ENCODE data around the gene PODN.

The PODN gene

DNA sequence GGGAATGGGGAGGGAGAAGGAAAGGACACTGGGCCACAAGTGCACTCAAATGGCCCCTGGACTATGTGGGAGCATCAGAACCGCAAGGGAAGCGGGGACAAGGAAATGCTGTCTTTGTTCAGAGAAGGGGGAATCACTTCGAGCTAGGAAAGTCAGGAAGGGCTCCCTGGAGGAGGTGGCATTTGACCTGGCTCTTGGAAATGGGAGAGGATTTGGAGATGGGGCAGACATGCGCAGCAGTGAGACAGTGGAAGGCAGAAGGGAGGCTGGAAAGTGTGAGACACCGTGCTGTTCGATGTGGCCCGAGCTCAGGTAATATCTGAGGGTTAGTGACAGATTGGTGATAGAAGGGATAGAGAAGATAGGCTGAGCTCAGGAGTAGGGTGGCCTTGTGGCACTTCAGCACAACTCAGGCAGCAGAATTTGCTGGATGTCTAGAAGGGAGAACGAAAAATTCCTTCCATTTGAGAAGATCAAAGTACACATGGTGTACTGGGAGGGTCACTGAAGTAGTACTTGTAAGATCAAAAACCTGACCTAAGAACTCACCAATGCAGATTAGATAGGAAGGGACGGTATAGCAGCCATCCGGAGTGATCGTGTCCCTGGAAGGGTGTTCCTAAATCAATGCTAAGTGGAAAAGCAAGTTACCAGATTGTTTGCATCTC, 55.1 kb downstream of the PODN start:
- DNase-seq = no peak

DNA sequence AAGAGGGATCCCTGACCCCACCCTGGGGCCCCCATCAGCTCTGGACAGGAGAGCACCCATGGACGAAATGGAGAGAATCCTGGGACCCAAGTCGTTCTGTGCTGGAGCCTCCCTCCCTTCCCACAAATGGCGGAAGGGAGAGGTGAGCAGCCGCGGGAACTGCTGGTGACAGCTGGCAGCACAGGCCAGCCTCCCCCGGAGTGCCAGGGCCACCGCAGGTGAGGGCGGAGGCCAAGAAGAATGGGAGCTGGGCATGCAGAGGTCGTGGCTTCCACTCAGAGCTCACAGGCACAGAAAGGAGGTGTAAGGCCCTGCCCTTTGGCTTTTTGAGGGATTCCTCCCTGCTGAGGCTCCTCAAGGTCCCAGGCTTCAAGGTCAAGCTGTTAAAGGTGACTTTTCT, 55.8 kb downstream of the PODN start:
- no peak for DNase-seq

DNA sequence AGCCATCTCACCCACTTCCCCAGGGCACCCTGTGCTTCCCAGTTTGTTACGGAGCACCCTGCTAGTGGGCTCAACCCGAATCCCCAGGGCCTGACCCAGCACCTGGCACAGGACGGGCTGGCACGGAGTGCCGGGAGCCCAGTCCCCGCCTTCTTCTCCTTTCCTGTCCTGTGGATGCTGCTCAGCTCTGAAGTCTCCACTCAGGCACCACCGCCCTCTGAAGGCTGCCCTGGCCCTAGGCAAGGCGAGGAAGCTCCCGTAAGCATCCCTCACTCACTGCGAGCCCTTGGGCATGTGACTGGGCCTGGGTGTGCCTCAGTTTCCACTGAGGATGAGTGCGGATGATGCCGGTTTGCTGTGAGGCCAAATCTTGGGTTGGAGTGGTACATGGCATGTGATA, 58.6 kb downstream of the PODN start:
- no peak for DNase-seq

DNA sequence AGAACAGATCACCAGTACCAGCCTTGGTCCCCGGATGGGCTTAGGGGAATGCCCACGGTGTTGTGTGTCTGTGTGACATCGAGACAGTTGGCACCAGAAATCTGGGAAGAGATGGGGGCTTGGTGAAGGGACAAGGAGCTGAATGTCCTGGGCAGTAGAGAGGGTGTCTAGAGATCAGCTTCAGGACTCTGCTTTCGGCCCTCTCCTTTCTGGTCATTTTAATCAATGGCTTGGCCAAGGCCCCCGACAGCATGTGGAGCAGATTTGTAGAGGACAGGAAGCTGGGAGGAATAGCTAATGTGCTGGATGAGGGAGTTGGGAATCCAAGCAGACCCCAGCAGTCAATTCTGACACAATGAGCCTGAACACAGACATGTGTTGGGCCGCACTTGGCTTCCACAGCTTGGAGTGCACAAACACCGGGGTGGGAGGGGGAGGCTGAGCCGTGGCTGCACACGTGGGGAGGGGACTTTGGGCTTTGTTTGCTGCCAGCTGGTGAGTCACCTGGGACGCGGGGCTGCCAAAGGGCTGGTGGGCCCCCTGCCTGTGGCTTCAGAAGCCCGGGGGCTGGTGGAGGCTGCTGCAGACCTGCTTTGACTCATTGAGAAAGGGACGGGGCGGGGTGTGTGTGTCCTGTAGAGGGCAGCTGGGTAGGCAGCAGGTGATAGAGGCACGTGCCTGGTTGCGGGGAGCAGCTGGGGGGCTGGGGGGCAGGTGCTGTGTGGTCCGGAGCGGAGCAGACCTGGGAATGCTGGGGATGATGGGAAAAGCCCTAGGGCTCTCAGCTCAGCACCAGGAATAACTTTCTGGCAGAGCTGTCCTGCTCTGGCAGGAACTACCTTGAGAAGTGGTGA, 59.5 kb downstream of the PODN start:
- peak; percentile 79 for DNase-seq

DNA sequence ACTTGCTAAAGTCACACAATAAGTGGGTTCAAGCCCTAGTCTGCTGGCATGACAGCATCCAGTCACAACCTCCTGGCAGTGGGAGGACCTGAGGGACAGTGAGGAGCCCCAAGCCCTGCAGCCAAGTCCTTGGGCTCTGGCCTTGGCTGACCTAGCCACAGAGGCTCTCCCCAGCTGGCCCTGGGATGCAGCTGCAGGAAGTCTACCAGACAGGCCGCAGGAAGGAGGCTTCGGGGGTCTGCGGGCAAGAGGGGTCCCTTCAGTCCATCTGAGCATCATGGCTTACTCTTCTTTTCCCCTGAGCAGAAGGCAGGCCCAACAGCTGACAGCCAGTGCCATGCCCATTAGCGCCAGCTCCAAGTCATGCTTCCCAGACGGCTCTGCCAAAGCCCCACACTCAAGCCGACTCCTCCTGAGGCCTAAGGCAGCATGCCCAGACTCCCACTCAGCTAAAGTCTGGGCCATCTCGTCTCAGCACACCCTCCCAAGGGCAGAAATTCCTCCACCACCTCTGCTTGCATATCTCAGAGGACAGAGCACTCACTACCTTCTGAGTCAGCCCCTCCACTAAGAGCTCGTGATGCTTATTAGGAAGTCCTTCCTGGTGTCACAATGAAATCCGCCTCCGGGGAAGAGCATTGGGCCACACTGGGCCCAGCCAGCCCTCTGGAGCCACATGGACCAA, 60.3 kb downstream of the PODN start:
- no peak for DNase-seq

DNA sequence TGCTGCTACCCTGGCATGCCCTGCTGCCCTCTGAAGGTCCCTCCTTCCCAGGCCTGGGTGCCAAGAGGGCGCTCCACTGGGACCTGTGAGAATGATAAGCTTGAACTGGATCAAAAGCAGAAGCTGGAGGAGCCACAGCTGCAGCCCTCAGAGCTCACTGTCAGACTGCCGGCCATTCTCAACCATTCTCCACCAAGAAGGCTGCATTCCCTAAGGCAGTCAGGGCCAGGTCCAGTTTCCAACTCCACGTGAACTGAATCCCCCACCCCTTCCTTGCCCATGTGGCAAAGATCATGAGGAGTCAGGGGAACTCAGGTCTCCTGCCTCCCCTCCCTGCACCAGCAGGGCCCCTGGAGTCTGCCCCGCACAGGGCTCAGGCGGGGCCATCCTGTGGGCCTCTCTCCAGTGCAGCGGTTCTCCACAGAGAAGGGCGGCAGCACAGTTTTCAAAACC, 61.0 kb downstream of the PODN start:
- DNase-seq = no peak

DNA sequence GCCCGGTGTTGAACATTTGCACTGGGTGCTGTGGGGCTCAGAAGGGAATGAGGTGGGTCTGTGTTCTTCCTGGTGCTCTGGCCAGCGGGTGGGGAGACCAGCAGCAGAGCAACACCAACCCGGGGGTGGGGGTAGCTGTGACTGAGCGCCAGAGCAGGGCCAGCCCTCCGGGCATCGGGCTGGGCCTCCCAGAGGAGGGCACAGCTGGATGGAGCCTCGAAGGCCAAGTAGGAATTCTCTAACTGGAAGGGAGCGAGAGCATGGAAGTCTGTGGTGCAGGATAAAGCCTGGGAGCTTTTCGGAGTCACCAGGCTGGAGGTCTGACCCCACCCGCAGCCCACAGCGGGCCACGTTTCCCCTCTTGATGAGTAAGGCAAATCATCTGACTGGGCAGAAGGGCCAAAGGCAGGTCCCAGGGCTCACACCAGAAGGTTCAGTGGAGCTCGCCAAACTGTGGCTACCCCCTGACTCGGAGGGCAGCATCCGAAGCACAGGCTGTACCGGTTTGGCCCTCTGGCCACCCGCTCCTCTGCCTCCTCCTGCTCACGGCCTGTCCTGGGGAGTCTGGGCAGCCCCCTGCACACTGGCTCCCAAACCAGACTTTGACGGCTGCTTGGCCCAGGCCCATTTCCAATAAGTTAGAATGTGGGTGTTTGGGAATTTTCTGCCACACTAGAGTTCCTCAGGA, 61.6 kb downstream of the PODN start:
- no peak for DNase-seq

DNA sequence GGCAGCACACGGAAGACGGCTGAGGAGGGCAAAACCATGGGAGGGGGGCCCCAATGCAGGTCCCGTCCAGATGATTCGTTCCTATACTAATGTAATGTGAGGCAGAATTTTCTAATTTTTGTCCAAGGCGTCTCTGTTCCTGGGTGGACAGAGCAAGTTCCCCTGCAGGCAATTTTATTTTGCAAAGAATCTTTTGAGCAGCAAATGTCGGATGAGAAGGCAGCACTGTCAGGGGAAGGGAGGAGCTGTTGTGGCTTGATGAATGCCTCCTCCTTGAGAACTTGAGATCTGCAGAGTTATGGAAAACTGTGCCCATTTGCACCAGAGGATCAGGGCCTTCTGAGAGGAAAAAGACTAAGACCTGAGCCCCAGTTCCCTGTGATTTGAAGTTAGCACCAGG, 63.1 kb downstream of the PODN start:
- DNase-seq = no peak

DNA sequence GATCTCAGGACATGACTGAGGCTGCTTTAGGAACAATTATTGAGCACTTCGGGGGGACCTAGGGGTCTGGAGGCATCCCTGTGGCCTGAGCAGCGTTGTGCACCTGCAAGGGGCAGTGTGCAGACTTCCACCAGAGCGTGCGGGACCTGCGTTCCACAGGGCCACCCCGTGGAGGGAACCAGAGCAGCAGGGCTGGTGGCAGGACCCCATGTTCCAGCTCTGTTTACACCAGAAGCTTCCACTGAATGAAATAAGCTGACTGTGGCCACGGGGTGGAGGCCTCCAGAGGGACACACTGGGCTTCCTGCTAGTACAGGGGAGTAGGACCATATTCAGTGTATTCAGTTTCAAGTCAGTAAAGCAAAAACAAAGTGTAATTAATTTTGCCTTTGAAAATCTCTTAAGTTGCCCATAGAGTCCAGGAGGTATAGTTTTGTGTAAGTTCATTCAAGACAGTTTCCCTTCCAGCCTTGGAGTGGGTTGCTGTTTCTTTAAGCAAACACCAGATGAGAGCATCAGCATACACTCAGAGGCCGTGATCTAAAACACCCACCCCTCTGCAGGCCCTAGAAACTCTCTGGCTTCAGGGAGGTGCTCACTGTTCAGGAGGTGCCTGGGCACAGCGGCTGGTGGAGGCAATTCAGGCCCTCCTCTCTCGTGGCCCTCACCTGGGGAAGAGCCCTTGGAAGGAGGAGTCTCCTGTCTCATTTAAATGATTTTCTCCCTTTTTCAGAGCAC, 63.8 kb downstream of the PODN start:
- no peak for DNase-seq

DNA sequence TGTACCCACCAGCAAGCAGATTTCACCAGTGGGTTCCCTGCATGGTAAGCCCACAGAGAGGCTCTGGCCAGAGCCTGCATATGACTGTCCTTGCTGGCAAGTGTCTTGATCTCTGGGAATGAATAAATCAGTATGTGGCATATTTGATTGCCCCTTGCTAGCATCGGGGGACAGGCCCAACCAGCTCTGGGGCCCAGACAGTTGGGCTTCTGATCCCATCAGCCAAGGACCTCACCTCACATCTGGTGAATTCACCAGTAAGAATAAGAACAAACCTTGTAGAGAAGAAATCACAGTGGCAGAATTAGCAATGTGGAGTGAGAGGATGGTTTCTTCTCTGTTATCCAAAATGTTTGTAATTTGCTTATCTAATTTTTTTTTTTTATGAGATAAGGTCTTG, 64.5 kb downstream of the PODN start:
- DNase-seq = no peak

DNA sequence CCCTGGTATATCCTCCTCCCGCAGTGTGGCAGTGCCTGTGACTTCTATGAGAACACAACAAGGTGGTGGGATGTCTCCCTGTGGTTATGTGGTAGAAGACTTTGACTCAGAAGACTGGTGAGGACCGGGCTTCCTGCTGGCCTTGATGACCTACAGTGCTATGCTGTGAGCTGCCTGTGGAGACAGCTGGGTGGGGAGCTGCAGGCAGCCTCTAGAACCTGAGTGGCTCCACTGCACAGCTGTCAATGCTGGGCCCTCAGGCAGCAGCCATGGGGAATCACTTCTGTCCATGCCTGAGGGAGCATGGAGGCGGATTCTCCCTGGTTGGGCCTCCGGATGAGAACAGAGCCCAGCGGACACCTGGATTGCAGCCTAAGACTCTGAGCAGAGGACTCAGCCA, 65.5 kb downstream of the PODN start:
- DNase-seq = no peak

DNA sequence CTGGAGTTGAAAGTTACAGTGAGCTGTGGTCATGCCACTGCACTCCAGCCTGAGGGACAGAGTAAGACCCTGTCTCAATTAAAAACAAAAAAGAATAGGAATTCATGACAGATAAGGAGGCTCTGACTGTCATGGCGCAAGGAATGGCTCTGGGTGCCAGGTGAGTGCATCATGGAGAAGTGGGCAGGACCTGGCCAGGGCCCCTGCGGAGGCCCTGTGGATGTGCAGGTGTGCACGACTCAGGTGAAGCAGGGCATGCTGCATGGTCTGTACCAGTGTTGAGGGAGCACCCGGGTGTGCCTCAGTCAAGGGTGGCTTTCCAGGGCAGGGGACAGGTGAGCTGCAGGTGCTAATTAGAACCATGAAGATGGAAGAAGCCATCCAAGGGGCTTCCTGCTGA, 66.4 kb downstream of the PODN start:
- peak; percentile 28 for DNase-seq

DNA sequence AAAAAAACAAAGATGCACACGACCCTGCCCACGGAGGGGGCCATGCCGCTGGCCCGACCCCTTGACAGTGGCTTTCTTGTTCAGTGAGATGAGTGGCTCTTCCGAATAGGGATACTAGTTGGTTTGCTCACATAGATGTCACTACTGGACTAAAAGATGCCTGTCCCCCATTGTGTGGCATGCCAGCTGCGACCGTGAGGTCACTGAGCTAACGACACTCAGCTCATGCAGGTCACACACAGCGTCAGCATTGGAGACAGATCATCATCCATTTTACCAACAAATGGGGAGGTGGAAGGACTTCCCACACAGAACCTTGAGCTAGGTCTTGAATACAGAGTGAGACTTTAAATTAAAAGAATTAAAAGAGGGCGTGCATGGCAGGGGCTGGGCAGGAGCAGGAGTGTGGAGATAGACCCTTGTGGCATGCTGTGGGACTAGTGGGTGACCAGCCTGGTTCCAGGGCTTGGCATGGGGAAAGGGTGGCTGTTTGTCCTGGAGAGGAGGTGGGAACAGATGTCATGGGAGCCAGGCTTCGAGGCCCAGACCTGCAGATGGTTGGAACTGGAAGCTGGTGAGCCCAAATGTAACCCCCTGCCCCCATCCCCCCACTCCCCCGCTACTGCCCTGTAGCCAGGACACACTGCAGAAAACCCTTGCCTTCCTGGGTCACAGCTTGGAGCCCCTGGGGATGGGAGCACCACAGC, 68.0 kb downstream of the PODN start:
- no peak for DNase-seq

DNA sequence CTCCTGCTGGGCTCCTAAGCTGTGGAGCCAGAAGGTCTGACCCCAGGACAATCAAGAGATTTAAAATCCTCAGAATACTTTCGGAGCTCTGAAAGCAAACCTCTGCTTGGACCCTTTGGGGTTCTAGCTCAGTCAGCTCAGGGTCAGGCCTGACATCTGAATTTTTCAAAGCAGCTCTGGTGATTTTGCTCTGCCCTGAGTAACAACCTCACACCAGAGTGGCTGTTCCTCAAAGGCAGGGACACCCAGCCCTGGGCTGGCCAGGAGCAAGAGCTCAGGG, 68.5 kb downstream of the PODN start:
- DNase-seq = no peak

DNA sequence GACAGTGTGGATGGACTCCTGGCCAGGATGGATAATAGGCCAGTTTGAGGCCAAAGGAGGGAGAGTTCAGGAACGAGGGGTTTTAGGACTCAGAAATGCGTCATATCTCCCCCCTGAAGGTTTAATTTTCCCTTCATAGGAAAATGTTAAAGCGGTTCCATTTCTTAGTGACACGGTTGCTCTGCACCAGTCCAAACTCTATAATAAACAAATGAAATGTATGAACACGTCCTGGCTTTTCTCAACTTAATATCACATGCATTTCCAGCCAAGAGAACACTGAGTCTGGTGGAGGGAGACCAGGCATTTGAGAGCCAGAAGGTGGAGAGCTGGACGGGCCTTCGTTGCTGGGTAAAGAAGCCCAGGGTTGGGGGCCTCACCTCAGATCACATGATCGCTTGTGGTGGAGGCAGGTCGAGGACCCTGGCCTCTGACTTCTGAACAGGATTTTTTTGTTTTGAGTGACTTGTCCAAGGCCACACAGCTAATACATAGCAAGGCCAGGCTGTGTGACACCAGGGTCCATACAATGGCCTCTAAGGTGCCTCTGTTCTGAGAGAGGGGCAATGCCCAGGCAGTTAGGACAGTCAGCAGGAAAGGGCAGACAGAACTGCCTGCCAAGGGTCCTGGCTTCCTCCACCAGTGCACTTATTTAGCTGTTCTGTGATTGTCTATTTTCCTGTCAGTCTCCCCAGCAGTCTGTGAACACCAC, 69.0 kb downstream of the PODN start:
- DNase-seq = no peak

DNA sequence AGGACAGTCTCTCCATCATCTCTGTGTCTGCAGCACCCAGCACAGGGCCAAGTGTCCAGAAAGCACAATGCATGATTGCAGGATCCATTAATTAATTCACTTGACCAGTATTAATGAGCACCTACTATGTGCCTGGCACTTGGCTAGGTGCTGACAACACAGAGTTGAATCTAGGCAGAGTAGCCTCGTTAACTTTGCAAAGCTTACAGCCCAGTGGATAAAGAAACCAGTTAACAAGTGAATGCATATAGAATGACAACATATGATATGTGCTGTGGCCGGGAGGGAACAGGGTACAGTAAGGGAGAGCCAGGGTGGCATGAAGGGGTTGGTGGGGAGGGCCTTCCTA, 69.6 kb downstream of the PODN start:
- no peak for DNase-seq

DNA sequence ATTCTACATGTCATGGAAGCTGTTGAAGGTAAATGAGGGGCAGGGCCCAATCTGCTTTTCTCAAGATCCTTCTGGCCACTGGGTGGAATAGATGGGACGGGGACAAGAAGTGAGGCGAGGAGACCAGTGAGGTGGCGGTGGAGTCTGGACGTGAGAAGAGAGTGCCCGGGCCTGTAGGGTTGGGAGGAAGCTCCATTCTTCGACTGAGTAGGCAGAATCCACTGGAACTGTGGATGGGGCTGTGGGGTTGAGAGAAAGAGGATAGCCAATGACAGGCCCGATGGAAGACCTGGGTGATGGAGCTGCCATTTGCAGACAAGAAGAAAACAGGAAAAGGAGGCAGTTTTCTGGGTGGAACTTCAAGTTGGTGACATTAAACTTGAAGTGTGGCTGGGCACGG, 70.2 kb downstream of the PODN start:
- DNase-seq = no peak

DNA sequence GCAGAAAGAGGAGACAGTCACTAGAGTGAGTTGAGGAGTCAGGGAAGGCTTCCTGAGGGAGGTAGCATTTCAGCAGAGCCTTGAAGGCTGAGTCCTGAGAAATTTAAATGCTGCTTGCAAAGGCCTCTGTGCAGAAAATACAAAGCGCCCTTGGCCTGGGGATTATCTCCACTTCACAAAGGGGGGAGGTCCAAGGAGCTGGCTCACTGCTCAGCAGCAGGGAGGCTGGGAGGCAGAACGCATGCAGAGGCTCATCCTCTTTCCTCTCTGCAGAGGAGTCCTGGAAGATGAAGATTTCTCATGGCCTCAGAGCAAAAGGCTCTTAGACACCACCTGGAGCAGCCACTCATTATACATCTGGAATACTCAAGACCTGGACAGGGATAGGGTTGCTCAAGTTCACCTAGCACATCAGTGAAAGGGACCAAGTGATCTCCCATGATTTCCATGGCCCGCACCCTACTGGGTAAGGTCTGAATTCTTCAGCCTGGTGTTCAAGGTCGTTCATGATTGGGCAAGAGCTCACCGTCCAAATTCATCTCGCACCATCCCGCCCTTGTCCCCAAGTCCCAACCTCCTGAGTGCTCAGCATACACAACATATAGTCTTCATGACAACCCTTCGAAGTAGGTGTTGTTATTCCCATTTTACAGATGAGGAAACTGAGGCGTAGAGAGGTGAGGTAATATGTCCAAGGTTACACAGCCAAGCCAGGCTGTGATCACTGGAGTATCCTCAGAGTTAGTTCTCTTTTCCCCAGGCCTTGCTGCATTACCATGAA, 71.4 kb downstream of the PODN start:
- DNase-seq = no peak

DNA sequence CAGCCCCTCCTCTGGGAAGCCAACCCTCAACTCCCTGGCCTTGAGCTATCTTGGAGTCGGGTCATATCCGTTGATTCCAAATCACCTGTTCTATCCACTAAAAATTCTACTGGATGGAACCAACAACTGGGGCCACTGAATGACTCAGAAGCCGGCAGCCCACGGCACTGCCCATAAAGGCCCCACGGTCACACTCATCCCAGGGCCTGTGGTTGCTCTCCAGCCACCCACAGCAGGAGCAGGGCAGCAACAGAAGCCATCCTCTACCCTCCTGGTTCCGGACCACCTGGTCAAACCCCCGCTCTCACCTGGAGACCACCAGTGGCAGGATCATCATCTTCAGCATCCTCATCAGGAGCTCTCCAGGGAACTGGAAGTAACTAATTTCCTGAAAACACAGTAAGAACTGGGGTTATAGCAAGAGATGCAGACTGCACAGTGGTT, 72.1 kb downstream of the PODN start:
- no peak for DNase-seq

Measured in NCI-H345 (cell line).